Endothelial cell of umbilical vein (primary cell): Measurements from ENCODE around the gene MACROH2A1. TPM values are rescaled to one million over a fixed set of nuclear protein-coding genes. Genes with fewer than 3 reads are reported as not detected.

ENCODE experiments used
- BruUV-seq: library from RNA; stranded (reverse); fragments of 400-500 nt; replicated peaks from 2 replicates; lab custom pipeline; 2021; lab: Mats Ljungman, UMichigan
- CTCF ChIA-PET: fragments of 300-600, 350-600 bp; sonication (Branson Sonifier 250); formaldehyde crosslinking; loops from one replicate; lab custom pipeline; 2021; ENCODE audit warnings: antibody characterized with exemption, inconsistent platforms; lab: Charles Lee
- POLR2A ChIA-PET: fragments of 300-600, 350-600 bp; sonication (Branson Sonifier 250); formaldehyde crosslinking; loops from one replicate; lab custom pipeline; 2021; ENCODE audit warnings: antibody characterized with exemption, inconsistent platforms; lab: Charles Lee
- DNase-seq: peaks from one replicate; pipeline ENCODE4 v3.0.0-alpha.2; 2011; ENCODE audit warnings: low read depth, low spot score
- FAIRE-seq: peaks from 2 replicates; lab custom pipeline; 2011; peaks lifted over from hg19 to GRCh38; lab: Jason Lieb, UNC
- H2AFZ ChIP-seq: 2 replicates; pipeline ENCODE4 v1.6.0; 2012; ENCODE audit warnings: low read depth, low read length, control low read depth, inconsistent platforms
- H3K27ac ChIP-seq: 2 replicates; pipeline ENCODE4 v1.5.1; 2011; ENCODE audit warnings: low read depth, mild to moderate bottlenecking, control low read depth, low read length, moderate library complexity; ENCODE audit not compliant: insufficient read depth
- H3K27me3 ChIP-seq, 2 experiments: 2 replicates each; pipeline versions ENCODE4 v1.6.0 to v1.6.1; 2011; ENCODE audit warnings: low read length in 2 of 2, mixed read lengths in 1 of 2; ENCODE audit not compliant: control insufficient read depth in 2 of 2, insufficient read depth in 2 of 2
- H3K36me3 ChIP-seq, 2 experiments: 2 replicates in 1 of 2; 3 replicates in 1 of 2; pipeline ENCODE4 v1.5.1; 2011; ENCODE audit warnings: low read length in 2 of 2, mild to moderate bottlenecking in 1 of 2, moderate library complexity in 1 of 2; ENCODE audit not compliant: control insufficient read depth in 2 of 2, insufficient read depth in 2 of 2; ENCODE audit errors: extremely low read depth in 1 of 2
- H3K4me1 ChIP-seq: 3 replicates; pipeline ENCODE4 v1.5.1; 2011; ENCODE audit warnings: mild to moderate bottlenecking, low read length; ENCODE audit not compliant: control insufficient read depth, insufficient read depth; ENCODE audit errors: extremely low read depth
- H3K4me2 ChIP-seq: 2 replicates; pipeline ENCODE4 v1.6.1; 2011; ENCODE audit warnings: low read length, control low read depth, mixed read lengths; ENCODE audit not compliant: insufficient read depth
- H3K4me3 ChIP-seq, 3 experiments: fragments of 200-600 bp in 1 of 3; sonication (generic), shearing (Covaris generic) in 1 of 3; replicated peaks in 1 of 3; 2 replicates each; pipeline ENCODE4 v1.5.1; 2011 to 2016; ENCODE audit warnings: control low read depth in 3 of 3, low read length in 3 of 3, mild to moderate bottlenecking in 2 of 3, inconsistent platforms in 1 of 3, low read depth in 1 of 3, moderate library complexity in 1 of 3; ENCODE audit not compliant: insufficient read depth in 1 of 3
- H3K79me2 ChIP-seq: 2 replicates; pipeline ENCODE4 v1.6.0; 2012; ENCODE audit warnings: low read length, inconsistent platforms; ENCODE audit not compliant: control insufficient read depth, insufficient read depth
- H3K9ac ChIP-seq: replicated peaks from 2 replicates; pipeline ENCODE3; 2011; ENCODE audit warnings: low read length, control low read depth; ENCODE audit not compliant: insufficient read depth; ENCODE audit errors: extremely low read depth
- H3K9me1 ChIP-seq: replicated peaks from 3 replicates; pipeline ENCODE4 v1.6.0; 2011; ENCODE audit warnings: mild to moderate bottlenecking, low read length; ENCODE audit not compliant: control insufficient read depth, insufficient read depth; ENCODE audit errors: extremely low read depth
- H3K9me3 ChIP-seq: replicated peaks from 2 replicates; pipeline ENCODE4 v1.5.1; 2012; ENCODE audit warnings: low read length, inconsistent platforms; ENCODE audit not compliant: control insufficient read depth, insufficient read depth
- H4K20me1 ChIP-seq: replicated peaks from 2 replicates; pipeline ENCODE3; 2011; ENCODE audit warnings: mild to moderate bottlenecking, low read length; ENCODE audit not compliant: control insufficient read depth, insufficient read depth; ENCODE audit errors: extremely low read depth
- EZH2 ChIP-seq: IDR thresholded peaks from 2 replicates; pipeline ENCODE4 v1.6.1; 2012; ENCODE audit warnings: borderline replicate concordance, low read depth, mild to moderate bottlenecking, moderate library complexity, low read length, inconsistent platforms; ENCODE audit not compliant: severe bottlenecking
- FOS ChIP-seq: IDR thresholded peaks from 2 replicates; pipeline ENCODE4 v1.6.1; 2011; ENCODE audit warnings: mild to moderate bottlenecking, low read length, moderate library complexity, borderline replicate concordance; ENCODE audit not compliant: insufficient read depth
- GATA2 ChIP-seq: IDR thresholded peaks from 2 replicates; pipeline ENCODE4 v1.7.0; 2011; ENCODE audit warnings: low read depth, mild to moderate bottlenecking, moderate library complexity, mixed read lengths, low read length; ENCODE audit not compliant: insufficient read length, insufficient read depth
- JUN ChIP-seq: IDR thresholded peaks from 2 replicates; pipeline ENCODE4 v1.6.1; 2011; ENCODE audit warnings: borderline replicate concordance, low read depth; ENCODE audit not compliant: insufficient read length, insufficient read depth
- MYC ChIP-seq: IDR thresholded peaks from one replicate; pipeline ENCODE4 v1.6.1; 2011; ENCODE audit warnings: mild to moderate bottlenecking, low read depth, low read length
- POLR2A ChIP-seq: IDR thresholded peaks from 2 replicates; pipeline ENCODE4 v1.6.1; 2012; ENCODE audit warnings: low read depth, mild to moderate bottlenecking, control low read depth, low read length
- POLR2AphosphoS5 ChIP-seq: IDR thresholded peaks from 2 replicates; pipeline ENCODE4 v1.6.1; 2012; ENCODE audit warnings: low read depth, mild to moderate bottlenecking, control low read depth, low read length, moderate library complexity; ENCODE audit not compliant: insufficient read depth
- dilution Hi-C: fragments of 300-500 bp; cut with MboI; formaldehyde crosslinking; loops from one replicate; pipeline ENCODE4 v1.15.0; 2019; ENCODE audit warnings: low sequenced_read_pairs; ENCODE audit not compliant: extremely low pct_ligation_motif_present
- intact Hi-C: fragments of 100-400 bp; cut with micrococcal nuclease; formaldehyde crosslinking; loops from one replicate; pipeline ENCODE4 v1.10.0; 2022
- polyA plus RNA-seq, 4 experiments: library from polyadenylated mRNA; depleted of rRNA in 3 of 4; stranded (reverse) in 3 of 4; unstranded in 1 of 4; fragments of >200 nt; gene quantifications; 2 replicates each; pipeline versions ENCODE4 v1.2.1 to v1.2.3, GENCODE V29; 2011 to 2012; ENCODE audit warnings: missing spikeins in 1 of 4
- total RNA-seq: library from RNA; stranded (reverse); gene quantifications from 2 replicates; pipeline ENCODE4 v1.2.3, GENCODE V29; 2021
- TF ChIP-seq, protein P1 (sequence below), 2 donors: IDR thresholded peaks; 1 replicate in 1 of 2; 2 replicates in 1 of 2; pipeline ENCODE4 v1.5.1; 2011; ENCODE audit warnings: low read length in 2 of 2, mild to moderate bottlenecking in 2 of 2, moderate library complexity in 2 of 2, control low read depth in 1 of 2, inconsistent platforms in 1 of 2, low read depth in 1 of 2; ENCODE audit not compliant: insufficient read depth in 1 of 2; ENCODE audit errors: extremely low read depth in 1 of 2
- TF ChIP-seq, protein P2 (sequence below): IDR thresholded peaks from 2 replicates; pipeline ENCODE4 v1.6.1; 2011; ENCODE audit not compliant: insufficient read depth, insufficient read length

MACROH2A1 gene
- total and polyA plus RNA-seq, 2 donors (not counting 3 experiments of a cell fraction or from before 2014, with no cell fraction given): 89.3 to 147 TPM

DNA sequence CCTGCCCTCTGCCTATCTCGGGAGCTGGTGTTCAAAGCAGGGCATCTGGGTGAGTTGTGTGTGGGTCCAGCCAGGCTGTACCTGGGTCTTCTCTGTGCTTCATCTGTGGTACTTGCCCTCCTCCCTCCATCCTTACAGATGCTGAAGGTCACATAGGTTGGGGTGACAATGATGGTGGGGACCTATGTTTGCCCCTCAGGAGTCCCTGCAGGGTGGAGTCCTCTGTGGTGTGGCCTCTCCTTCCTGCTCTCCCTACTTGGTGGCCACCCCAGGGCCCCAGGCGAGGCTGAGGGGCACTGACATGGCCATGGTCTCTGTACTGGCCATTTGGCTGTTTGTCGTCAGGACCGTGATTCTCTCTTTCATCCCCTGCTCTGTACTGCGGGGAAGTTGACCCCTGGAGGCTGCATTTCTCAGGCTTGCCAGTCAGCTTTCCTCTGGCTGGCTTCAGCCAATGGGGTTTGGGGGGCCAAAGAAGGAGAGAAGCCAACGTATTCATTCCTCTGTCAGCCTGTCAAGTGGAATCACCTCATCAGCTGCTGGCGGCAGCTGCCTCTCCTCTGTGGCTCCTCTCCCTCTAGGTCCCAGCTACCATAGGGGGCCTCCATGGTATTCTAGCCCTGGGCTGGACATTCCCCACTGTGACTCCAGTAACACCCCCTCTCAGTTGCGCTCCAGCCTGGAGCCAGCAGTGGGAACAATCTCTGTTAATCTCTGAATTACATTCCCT is 43.6 kb upstream of the MACROH2A1 start:
- no peaks in the 10 kb centered on the region for H3K36me3 ChIP-seq
- H3K27me3 ChIP-seq: peaks cover 0 to 3% of the 10 kb centered on the region in 2 experiments
- no peak overlapping the region for H3K4me2 ChIP-seq
- POLR2A ChIA-PET: no interaction called here
- no peak for FAIRE-seq
- BruUV-seq: no TSS peak
- no peaks in the 10 kb centered on the region for H3K9me1 ChIP-seq
- no peak overlapping the region for H2AFZ ChIP-seq
- DNase-seq: no peak
- no peaks in the 10 kb centered on the region for H4K20me1 ChIP-seq
- CTCF ChIA-PET: interaction anchor here (3.2 to 3.6 kb wide), 2 partner anchors 15 to 24 kb away, joined by 14 to 15 read pairs; no protein-coding TSS in a partner anchor
- TF ChIP-seq JUN (no peak), GATA2 (no peak), POLR2A (no peak), EZH2 (no peak), POLR2AphosphoS5 (no peak), MYC (no peak), FOS (no peak)
- TF ChIP-seq, protein P1, sequence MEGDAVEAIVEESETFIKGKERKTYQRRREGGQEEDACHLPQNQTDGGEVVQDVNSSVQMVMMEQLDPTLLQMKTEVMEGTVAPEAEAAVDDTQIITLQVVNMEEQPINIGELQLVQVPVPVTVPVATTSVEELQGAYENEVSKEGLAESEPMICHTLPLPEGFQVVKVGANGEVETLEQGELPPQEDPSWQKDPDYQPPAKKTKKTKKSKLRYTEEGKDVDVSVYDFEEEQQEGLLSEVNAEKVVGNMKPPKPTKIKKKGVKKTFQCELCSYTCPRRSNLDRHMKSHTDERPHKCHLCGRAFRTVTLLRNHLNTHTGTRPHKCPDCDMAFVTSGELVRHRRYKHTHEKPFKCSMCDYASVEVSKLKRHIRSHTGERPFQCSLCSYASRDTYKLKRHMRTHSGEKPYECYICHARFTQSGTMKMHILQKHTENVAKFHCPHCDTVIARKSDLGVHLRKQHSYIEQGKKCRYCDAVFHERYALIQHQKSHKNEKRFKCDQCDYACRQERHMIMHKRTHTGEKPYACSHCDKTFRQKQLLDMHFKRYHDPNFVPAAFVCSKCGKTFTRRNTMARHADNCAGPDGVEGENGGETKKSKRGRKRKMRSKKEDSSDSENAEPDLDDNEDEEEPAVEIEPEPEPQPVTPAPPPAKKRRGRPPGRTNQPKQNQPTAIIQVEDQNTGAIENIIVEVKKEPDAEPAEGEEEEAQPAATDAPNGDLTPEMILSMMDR (IDR thresholded peaks at IDR 0.05; ENCODE audit: extremely low read depth in 1 of 2, insufficient read depth in 1 of 2, low read depth in 1 of 2, low read length in 2 of 2): no peak
- TF ChIP-seq, protein P2, sequence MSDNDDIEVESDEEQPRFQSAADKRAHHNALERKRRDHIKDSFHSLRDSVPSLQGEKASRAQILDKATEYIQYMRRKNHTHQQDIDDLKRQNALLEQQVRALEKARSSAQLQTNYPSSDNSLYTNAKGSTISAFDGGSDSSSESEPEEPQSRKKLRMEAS: no peak
- no peaks in the 10 kb centered on the region for H3K4me1 ChIP-seq
- intact Hi-C loops (no loop called here), dilution Hi-C loops (no loop called here)
- no peaks in the 10 kb centered on the region for H3K9me3 ChIP-seq
- H3K4me3 ChIP-seq: no peak overlapping the region
- no peak overlapping the region for H3K9ac ChIP-seq
- no peak overlapping the region for H3K27ac ChIP-seq
- no peaks in the 10 kb centered on the region for H3K79me2 ChIP-seq
